Omental fat pad (tissue), 4 donors: ENCODE measurements around the gene ARPC5L. TPM values are rescaled to one million over a fixed set of nuclear protein-coding genes. Genes with fewer than 3 reads are reported as not detected.

Experiments
- ATAC-seq: fragments of 150-250 bp; one replicate; pipeline ENCODE4 v1.9.1; 2016; ENCODE audit warnings: mild to moderate bottlenecking, moderate library complexity; ENCODE audit not compliant: low FRiP score
- DNase-seq: peaks from one replicate; pipeline ENCODE4 v3.0.0-alpha.2; 2019; ENCODE audit warnings: low spot score
- total RNA-seq, 4 donors: library from RNA; depleted of rRNA; stranded (reverse); fragments of >200 nt; gene quantifications; one replicate each; pipeline ENCODE4 v1.1.0, GENCODE V29; 2016
- TF ChIP-seq, protein P1 (sequence below), 3 donors: fragments of 450-650 bp; IDR thresholded peaks; one replicate each; pipeline ENCODE4 v1.5.1; 2016 to 2017; ENCODE audit warnings: antibody characterized with exemption in 3 of 3, mild to moderate bottlenecking in 3 of 3, moderate library complexity in 2 of 3

Gene ARPC5L
- total RNA-seq, 4 donors from 2014 or later: 21.8 to 55.4 (median 24.7) TPM

GRCh38 chr9:124853605-124854143 lies 8.3 kb upstream of the ARPC5L start:
- peak; percentile 11 for ATAC-seq
- TF ChIP-seq, protein P1, sequence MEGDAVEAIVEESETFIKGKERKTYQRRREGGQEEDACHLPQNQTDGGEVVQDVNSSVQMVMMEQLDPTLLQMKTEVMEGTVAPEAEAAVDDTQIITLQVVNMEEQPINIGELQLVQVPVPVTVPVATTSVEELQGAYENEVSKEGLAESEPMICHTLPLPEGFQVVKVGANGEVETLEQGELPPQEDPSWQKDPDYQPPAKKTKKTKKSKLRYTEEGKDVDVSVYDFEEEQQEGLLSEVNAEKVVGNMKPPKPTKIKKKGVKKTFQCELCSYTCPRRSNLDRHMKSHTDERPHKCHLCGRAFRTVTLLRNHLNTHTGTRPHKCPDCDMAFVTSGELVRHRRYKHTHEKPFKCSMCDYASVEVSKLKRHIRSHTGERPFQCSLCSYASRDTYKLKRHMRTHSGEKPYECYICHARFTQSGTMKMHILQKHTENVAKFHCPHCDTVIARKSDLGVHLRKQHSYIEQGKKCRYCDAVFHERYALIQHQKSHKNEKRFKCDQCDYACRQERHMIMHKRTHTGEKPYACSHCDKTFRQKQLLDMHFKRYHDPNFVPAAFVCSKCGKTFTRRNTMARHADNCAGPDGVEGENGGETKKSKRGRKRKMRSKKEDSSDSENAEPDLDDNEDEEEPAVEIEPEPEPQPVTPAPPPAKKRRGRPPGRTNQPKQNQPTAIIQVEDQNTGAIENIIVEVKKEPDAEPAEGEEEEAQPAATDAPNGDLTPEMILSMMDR (IDR thresholded peaks at IDR 0.05): no peak
- no peak for DNase-seq

DNA sequence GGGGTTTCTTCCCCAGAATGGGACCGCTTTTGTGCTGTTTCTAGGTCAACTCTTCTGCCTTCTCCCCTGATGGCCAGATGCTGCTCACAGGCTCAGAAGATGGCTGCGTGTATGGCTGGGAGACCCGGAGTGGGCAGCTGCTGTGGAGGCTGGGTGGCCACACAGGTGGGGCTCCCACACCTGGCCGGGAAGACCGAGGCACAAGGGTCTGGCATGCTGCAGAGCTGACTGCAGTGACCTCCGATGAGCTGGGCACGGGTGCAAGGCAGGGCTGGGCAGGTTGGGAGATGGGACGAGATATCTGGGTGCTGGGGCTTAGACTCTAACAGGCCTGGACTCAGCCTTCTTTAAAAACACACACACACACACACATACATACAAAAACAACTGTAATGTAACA lies 7.8 kb upstream of the ARPC5L start:
- TF ChIP-seq, protein P1 (IDR thresholded peaks at IDR 0.05): no peak
- ATAC-seq (no peak), DNase-seq (no peak)

DNA sequence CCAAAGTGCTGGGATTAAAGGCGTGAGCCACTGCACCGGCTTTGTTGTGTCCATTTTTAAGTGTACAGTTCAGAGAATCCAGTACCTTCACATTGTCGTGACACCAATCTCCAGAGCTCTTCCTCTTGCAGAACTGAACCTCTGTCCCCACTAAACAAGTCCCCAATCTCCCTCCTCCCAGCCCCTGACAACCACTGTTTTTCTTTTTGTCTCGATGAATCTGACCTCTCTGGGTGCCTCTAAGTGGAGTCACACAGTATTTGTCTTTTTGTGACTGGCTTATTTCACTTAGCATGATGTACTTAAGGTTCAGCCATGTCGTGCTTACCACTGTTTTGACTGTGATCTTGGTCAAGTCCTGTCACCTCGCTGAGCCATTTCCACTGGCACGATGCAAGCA lies 7.1 kb upstream of the ARPC5L start:
- ATAC-seq (no peak), DNase-seq (no peak)
- TF ChIP-seq, protein P1 (IDR thresholded peaks at IDR 0.05): no peak

- ATAC-seq: no peak
- no peak for DNase-seq
- TF ChIP-seq, protein P1 (IDR thresholded peaks at IDR 0.05): no peak
Measured at GRCh38 chr9:124855566-124855943, 6.4 kb upstream of the ARPC5L start.

GRCh38 chr9:124855944-124856765 lies 5.8 kb upstream of the ARPC5L start:
- TF ChIP-seq, protein P1 (IDR thresholded peaks at IDR 0.05): no peak
- DNase-seq (no peak), ATAC-seq (no peak)

DNA sequence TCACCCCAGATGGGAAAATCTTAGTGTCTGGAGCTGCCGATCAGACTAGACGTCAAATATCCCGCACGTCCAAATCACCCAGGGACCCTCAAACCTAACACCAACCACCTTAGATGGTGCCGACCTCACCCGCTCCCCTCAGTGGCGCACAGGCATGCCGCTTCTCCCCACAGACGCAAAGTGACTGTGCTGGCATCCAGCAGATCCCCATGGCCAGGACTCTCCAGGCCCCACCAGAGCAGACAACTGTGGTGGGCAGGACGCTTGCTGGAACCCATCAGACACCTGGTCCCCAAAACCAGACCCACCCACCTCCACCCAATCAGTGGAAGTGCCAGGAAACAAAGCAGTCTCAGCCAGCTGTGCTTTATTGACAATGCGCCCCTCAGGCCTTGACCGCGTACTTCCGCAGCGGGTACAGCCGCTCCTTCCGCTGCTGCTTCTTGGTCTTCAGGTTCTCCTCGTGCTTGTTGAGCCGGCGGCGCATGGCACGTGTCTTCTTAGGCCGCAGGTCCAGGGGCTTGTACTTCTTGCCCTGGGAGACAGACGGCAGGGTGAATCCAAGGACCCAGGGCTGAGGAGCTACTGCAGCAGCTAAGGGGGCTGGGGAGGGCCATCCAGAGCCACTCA lies 4.3 kb upstream of the ARPC5L start:
- ATAC-seq (no peak), DNase-seq (no peak)
- TF ChIP-seq, protein P1 (IDR thresholded peaks at IDR 0.05): no peak
